Right lung (tissue), 5 donors: ENCODE results near the gene TMEM30A. TPM values are rescaled to one million over a fixed set of nuclear protein-coding genes. Genes with fewer than 3 reads are reported as not detected.

Experiments used
- polyA plus RNA-seq, 5 donors: library from polyadenylated mRNA; unstranded; fragments of 120-200 nt; gene quantifications; one replicate each; pipeline versions ENCODE4 v1.2.1 to v1.2.3, GENCODE V29; 2013; ENCODE audit warnings: inconsistent platforms in 1 of 5, low replicate concordance in 1 of 5; ENCODE audit not compliant: insufficient read length in 5 of 5, insufficient read depth in 1 of 5

TMEM30A gene
- polyA plus RNA-seq, 5 donors: 119 to 194 (median 169) TPM

Other genes with a start within 250 kb of the TMEM30A start
- 10 to 100 TPM; 26.0 to 44.2 (median 29.6) TPM for gene COL12A1, start 78.7 kb downstream of the TMEM30A start, polyA plus RNA-seq
- gene COX7A2, start 41.0 kb downstream of the TMEM30A start, polyA plus RNA-seq: 100 to 1,000 TPM; 180 to 245 (median 225) TPM
- gene FILIP1, start 209.0 kb upstream of the TMEM30A start, polyA plus RNA-seq: 10 to 100 TPM; 20.2 to 45.3 (median 37.6) TPM